PC-9 (cell line): Measurements from ENCODE around the gene S100A6. TPM values are rescaled to one million over a fixed set of nuclear protein-coding genes. Genes with fewer than 3 reads are reported as not detected.

Source experiments
- BruUV-seq: library from RNA; stranded (reverse); fragments of 400-500 nt; replicated peaks from 2 replicates; lab custom pipeline; 2021; lab: Mats Ljungman, UMichigan
- CTCF ChIA-PET: fragments of 300-600 bp; sonication (Branson Sonifier 250); formaldehyde crosslinking; loops from one replicate; lab custom pipeline; 2022; ENCODE audit warnings: antibody characterized with exemption; lab: Charles Lee
- POLR2A ChIA-PET: fragments of 300-600 bp; sonication (Branson Sonifier 250); formaldehyde crosslinking; loops from one replicate; lab custom pipeline; 2022; ENCODE audit warnings: antibody characterized with exemption; ENCODE audit not compliant: unreplicated experiment; lab: Charles Lee
- DNase-seq, 2 experiments: peaks; one replicate each; pipeline versions ENCODE4 v3.0.0 to v3.0.0-alpha.2; 2015 to 2022; ENCODE audit warnings: mixed read lengths in 1 of 2
- H2AFZ ChIP-seq: fragments of 200-600 bp; sonication (generic); 2 replicates; pipeline ENCODE4 v1.8.1; 2017; ENCODE audit warnings: antibody characterized with exemption
- H3F3A ChIP-seq: fragments of 200-600 bp; sonication (generic); 2 replicates; pipeline ENCODE4 v1.8.1; 2017; ENCODE audit warnings: antibody characterized with exemption, mild to moderate bottlenecking, low read depth; ENCODE audit not compliant: insufficient read depth
- H3K27ac ChIP-seq: fragments of 200-600 bp; sonication (generic); 2 replicates; pipeline ENCODE4 v1.6.1; 2016; ENCODE audit warnings: mixed run types
- H3K27me3 ChIP-seq: fragments of 200-600 bp; sonication (generic); 2 replicates; pipeline ENCODE4 v1.6.1; 2016; ENCODE audit warnings: low read depth, mixed run types; ENCODE audit not compliant: insufficient read depth
- H3K36me3 ChIP-seq: fragments of 200-600 bp; sonication (generic); 2 replicates; pipeline ENCODE4 v1.6.1; 2016; ENCODE audit warnings: low read depth, mixed run types
- H3K4me1 ChIP-seq: fragments of 200-600 bp; sonication (generic); replicated peaks from 2 replicates; pipeline ENCODE4 v1.6.1; 2016; ENCODE audit warnings: mixed run types; ENCODE audit not compliant: insufficient read depth
- H3K4me2 ChIP-seq: fragments of 200-600 bp; sonication (generic); 2 replicates; pipeline ENCODE4 v1.6.1; 2017; ENCODE audit warnings: mixed run types
- H3K4me3 ChIP-seq: fragments of 200-600 bp; sonication (generic); 2 replicates; pipeline ENCODE4 v1.6.1; 2016; ENCODE audit warnings: mixed run types
- H3K79me2 ChIP-seq: fragments of 200-600 bp; sonication (generic); 2 replicates; pipeline ENCODE4 v1.6.1; 2017; ENCODE audit warnings: low read depth, mixed run types
- H3K9me2 ChIP-seq: fragments of 200-600 bp; sonication (generic); 2 replicates; pipeline ENCODE4 v1.8.1; 2017; ENCODE audit warnings: mild to moderate bottlenecking; ENCODE audit not compliant: insufficient read depth
- H3K9me3 ChIP-seq: fragments of 200-600 bp; sonication (generic); 2 replicates; pipeline ENCODE4 v1.8.1; 2016; ENCODE audit warnings: low read depth; ENCODE audit not compliant: insufficient read depth
- H4K20me1 ChIP-seq: fragments of 200-600 bp; sonication (generic); 2 replicates; pipeline ENCODE4 v1.8.1; 2017; ENCODE audit not compliant: insufficient read depth
- CTCF ChIP-seq: fragments of 200-600 bp; sonication (generic); conservative IDR thresholded peaks from 2 replicates; pipeline ENCODE4 v1.6.1; 2017; ENCODE audit warnings: mixed run types, antibody characterized with exemption, mild to moderate bottlenecking, moderate library complexity
- EZH2 ChIP-seq: fragments of 200-600 bp; sonication (generic); IDR thresholded peaks from 2 replicates; pipeline ENCODE4 v1.8.0; 2017; ENCODE audit warnings: antibody characterized with exemption, low read depth
- intact Hi-C: fragments of 100-400 bp; cut with micrococcal nuclease; formaldehyde crosslinking; loops from one replicate; pipeline ENCODE4 v1.10.0; 2022; ENCODE audit not compliant: unreplicated experiment
- total RNA-seq: library from RNA; stranded (reverse); gene quantifications from 2 replicates; pipeline ENCODE4 v1.2.3, GENCODE V29; 2021

Gene S100A6
- total RNA-seq, 1 experiment from 2014 or later = 994 TPM

- Histone ChIP-seq H4K20me1 (no peaks in the 10 kb centered on the region), H3K4me3 (peak within 1 kb of the TSS; percentile 34; the same call in 1 of the 2 replicates), H3K4me2 (peak within 1 kb of the TSS; percentile 89), H3K79me2 (peaks cover 16% of the 10 kb centered on the region), H3K27ac (peak within 1 kb of the TSS; percentile 94), H3K4me1 (peaks cover 94% of the 10 kb centered on the region), H3F3A (peaks cover 66% of the 10 kb centered on the region), H3K27me3 (no peaks in the 10 kb centered on the region), H3K36me3 (no peaks in the 10 kb centered on the region), H3K9me3 (no peaks in the 10 kb centered on the region), H2AFZ (no peak within 1 kb of the TSS), H3K9me2 (no peaks in the 10 kb centered on the region)
- CTCF ChIA-PET = interaction anchor here (0.5 to 1.0 kb wide), 4 partner anchors 23 to 30 kb away, joined by 3 to 13 read pairs (median 4); no protein-coding TSS in a partner anchor
- POLR2A ChIA-PET = interaction anchor here (0.5 to 1.1 kb wide), 6 partner anchors 9 to 651 kb away, joined by 3 to 14 read pairs (median 8); partner anchors contain the start of genes S100A16 and TPM3
- TF ChIP-seq CTCF (no peak), EZH2 (no peak)
- peak; percentile 65 to 95 for DNase-seq
- BruUV-seq = no TSS peak
- intact Hi-C loops = no loop called here
Observed at GRCh38 chr1:153540394-153541361, 4.9 kb upstream of the S100A6 start, which contains the start of gene S100A5. Gene S100A5, minus strand, starts transcription at chr1:153540934. Its CDS starts 743 bp downstream, at chr1:153540191.

- Histone ChIP-seq H3F3A (peaks cover 72% of the 10 kb centered on the region), H3K27me3 (no peaks in the 10 kb centered on the region), H3K9me3 (no peaks in the 10 kb centered on the region), H3K9me2 (no peaks in the 10 kb centered on the region), H3K79me2 (peaks cover 25% of the 10 kb centered on the region), H3K4me2 (peak overlapping the region; percentile 89), H3K4me3 (peak overlapping the region; percentile 34; the same call in 1 of the 2 replicates), H4K20me1 (peaks cover 4% of the 10 kb centered on the region; the same call in 1 of the 2 replicates), H3K4me1 (peaks cover 85% of the 10 kb centered on the region), H2AFZ (no peak overlapping the region), H3K36me3 (peaks cover 6% of the 10 kb centered on the region), H3K27ac (peak overlapping the region; percentile 94)
- CTCF ChIA-PET = interaction anchor here (0.6 kb wide), 1 partner anchor 31 kb away, joined by 13 read pairs; no protein-coding TSS in a partner anchor
- intact Hi-C loops = loop anchor here (10.0 kb wide), 1 partner anchor 425 kb away; the partner anchor contains the start of genes CREB3L4 and SLC39A1
- TF ChIP-seq CTCF (no peak), EZH2 (no peak)
- no TSS peak for BruUV-seq
- DNase-seq = no peak
- POLR2A ChIA-PET = interaction anchor here (0.6 to 1.1 kb wide), 2 partner anchors 29 to 73 kb away, joined by 3 read pairs; partner anchors contain the start of gene S100A16
Observed at GRCh38 chr1:153539395-153540093, 3.8 kb upstream of the S100A6 start.
